ENCODE data around the gene GRK5.

- TF ChIP-seq CTCF (IDR thresholded peaks at IDR 0.05), result no peak
- TF ChIP-seq POLR2A (IDR thresholded peaks at IDR 0.05), result no peak
- no peak for TF ChIP-seq POLR2AphosphoS5 (IDR thresholded peaks at IDR 0.05)
Observed at GRCh38 chr10:119159332-119159731, 48.0 kb upstream of the GRK5 start.

Measured in prostate gland (tissue), 2 donors.